NT2/D1 (cell line): ENCODE data around the gene CALCR.

Experiments used
- SUZ12 ChIP-seq: IDR thresholded peaks from 2 replicates; pipeline ENCODE4 v1.6.1; 2011; ENCODE audit not compliant: insufficient read length, insufficient read depth; ENCODE audit errors: extremely low read depth
- YY1 ChIP-seq: IDR thresholded peaks from 2 replicates; pipeline ENCODE4 v1.6.1; 2011; ENCODE audit not compliant: insufficient read length, insufficient read depth
- ZNF274 ChIP-seq: IDR thresholded peaks from 2 replicates; pipeline ENCODE4 v1.6.1; 2011; ENCODE audit warnings: mild to moderate bottlenecking, low read depth, low read length

GRCh38 chr7:93509303-93509702, 65.2 kb downstream of the CALCR start:
- no peak for TF ChIP-seq ZNF274
- TF ChIP-seq YY1, result no peak
- TF ChIP-seq SUZ12, result no peak
